ENCODE data around the gene ADAP2. TPM values are rescaled to one million over a fixed set of nuclear protein-coding genes. Genes with fewer than 3 reads are reported as not detected.

Gene ADAP2, protein sequence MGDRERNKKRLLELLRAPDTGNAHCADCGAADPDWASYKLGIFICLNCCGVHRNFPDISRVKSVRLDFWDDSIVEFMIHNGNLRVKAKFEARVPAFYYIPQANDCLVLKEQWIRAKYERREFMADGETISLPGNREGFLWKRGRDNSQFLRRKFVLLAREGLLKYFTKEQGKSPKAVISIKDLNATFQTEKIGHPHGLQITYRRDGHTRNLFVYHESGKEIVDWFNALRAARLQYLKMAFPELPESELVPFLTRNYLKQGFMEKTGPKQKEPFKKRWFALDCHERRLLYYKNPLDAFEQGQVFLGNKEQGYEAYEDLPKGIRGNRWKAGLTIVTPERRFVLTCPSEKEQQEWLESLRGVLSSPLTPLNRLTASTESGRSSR
- total RNA-seq (2022; extraction: Qiagen RNA extraction): 2.5 to 3.0 TPM (median 2.8 TPM) in 5 replicates

DNA sequence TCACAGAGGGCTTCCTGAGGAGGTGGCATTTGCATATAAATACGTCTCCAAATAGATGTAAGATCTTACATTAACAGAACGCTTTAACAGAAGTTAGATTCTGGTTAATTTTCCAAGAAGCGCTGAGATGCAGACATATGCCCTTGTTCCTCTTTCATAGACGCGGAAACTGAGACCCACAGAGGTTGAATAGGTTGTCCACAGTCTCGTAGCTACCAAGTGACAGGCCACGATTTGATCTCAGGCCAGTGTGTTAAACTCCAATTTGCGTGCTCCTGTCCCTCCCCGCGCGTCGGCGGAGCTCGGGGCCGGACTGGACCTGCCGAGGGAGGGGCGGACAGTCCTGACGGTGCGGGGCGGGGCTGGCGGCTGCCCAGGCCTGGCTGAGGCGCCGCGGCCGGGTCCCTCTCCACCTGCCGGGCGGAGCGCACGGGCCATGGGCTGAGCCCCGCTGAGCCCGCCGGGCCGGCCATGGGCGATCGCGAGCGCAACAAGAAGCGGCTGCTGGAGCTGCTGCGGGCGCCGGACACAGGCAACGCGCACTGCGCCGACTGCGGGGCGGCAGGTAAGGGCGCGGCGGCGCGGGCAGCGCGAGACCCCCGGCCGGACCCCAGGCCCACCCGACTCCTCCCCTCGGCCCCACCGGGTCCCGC is at the start of gene ADAP2:
TSS of gene ADAP2 (plus strand) at position 402 of the 653 bp plus-strand sequence. CDS start at position 472, 70 bp downstream.

DNA sequence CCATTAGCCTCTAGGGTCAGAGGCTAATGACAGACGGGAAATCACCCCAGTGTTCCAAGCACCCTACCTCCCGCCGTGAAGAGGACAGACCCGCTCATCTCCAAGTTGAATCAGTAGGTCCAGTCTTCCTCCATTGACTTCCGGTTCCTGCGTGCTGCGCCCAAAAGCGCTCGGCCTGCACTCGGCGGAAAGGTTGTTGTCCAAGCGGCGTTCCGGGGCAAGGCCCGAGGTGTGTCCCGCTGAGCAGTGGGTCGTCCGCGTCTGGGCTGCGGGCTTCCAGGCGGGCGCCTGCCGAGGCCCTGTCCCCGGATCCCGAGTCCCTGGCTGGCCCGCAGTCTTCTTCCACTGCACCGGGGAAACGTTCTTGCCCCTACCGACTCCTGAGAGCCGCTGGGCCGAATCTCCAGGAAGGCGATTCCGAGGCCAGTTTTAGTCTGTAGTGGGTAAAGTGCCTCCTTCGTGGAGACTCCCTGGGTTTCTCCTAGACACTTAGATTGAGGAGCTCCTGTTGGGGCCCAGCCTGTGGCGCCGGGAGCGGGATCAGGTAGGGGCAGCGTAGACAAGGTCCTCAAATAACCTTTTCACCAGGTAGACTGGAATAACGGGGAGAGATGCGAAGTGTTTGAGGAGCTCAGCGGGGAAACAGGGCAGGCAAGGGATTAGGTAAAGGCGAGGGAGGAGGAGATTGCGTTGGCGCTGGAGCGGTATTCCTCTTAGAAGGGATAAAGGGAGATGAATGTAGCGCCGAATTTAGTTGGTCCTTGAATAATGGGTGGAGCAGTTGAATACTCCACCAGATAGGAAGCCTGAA is 15.4 kb upstream of the ADAP2 start, which contains the start of gene TEFM:
TSS of gene TEFM (minus strand) at position 138 of the 811 bp plus-strand sequence. CDS start at position 98, 40 bp downstream.

GRCh38 chr17:30970831-30971567 is 49.3 kb downstream of the ADAP2 start, which contains the start of gene RNF135:
Gene RNF135 (plus strand): TSS chr17:30971039. CDS start chr17:30971074, 35 bp downstream.

Other genes with a start within 250 kb of the ADAP2 start
- gene CRLF3, start 97.3 kb upstream of the ADAP2 start, total RNA-seq (2022; extraction: Qiagen RNA extraction): 13.2 to 17.8 TPM (median 14.8 TPM) in 5 replicates
- 3.8 to 4.8 TPM (median 4.4 TPM) in 5 replicates for gene ATAD5, start 90.0 kb upstream of the ADAP2 start, total RNA-seq (2022; extraction: Qiagen RNA extraction)
- gene TEFM, start 15.7 kb upstream of the ADAP2 start, total RNA-seq (2022; extraction: Qiagen RNA extraction): 18.0 to 32.4 TPM (median 19.7 TPM) in 5 replicates
- 22.2 to 25.7 TPM (median 24.7 TPM) in 5 replicates for gene RNF135, start 49.1 kb downstream of the ADAP2 start, total RNA-seq (2022; extraction: Qiagen RNA extraction)
- 14.6 to 20.7 TPM (median 19.3 TPM) in 5 replicates for gene NF1, start 173.0 kb downstream of the ADAP2 start, total RNA-seq (2022; extraction: Qiagen RNA extraction)

All from A549 treated with CORT108297 at 1 μM for 4 hours (cell line).